K562 (cell line): ENCODE data around the gene MAST1. TPM values are rescaled to one million over a fixed set of nuclear protein-coding genes. Genes with fewer than 3 reads are reported as not detected.

Source experiments
- ARID4B ChIP-seq: sonication (generic); formaldehyde crosslinking; IDR thresholded peaks from 2 replicates; pipeline ENCODE4 v1.8.0; 2022; ENCODE audit warnings: mild to moderate bottlenecking, missing genetic modification reagents
- CEBPZ ChIP-seq: fragments of 150-350 bp; IDR thresholded peaks from 2 replicates; pipeline ENCODE4 v1.6.1; 2014; ENCODE audit warnings: low read depth, mild to moderate bottlenecking, low read length, borderline replicate concordance
- CREM ChIP-seq: IDR thresholded peaks from 2 replicates; pipeline ENCODE4 v1.6.1; 2014; ENCODE audit warnings: antibody characterized with exemption, low read depth
- DNMT1 ChIP-seq: fragments of 450-650 bp; IDR thresholded peaks from 2 replicates; pipeline ENCODE4 v1.6.1; 2016; ENCODE audit warnings: antibody characterized with exemption, mild to moderate bottlenecking
- ELF4 ChIP-seq: fragments of 450-650 bp; formaldehyde crosslinking; IDR thresholded peaks from 2 replicates; pipeline ENCODE4 v1.4.0; 2022; ENCODE audit warnings: missing genetic modification characterization
- ELK3 ChIP-seq: fragments of 450-650 bp; formaldehyde crosslinking; IDR thresholded peaks from 2 replicates; pipeline ENCODE4 v1.4.0; 2020; ENCODE audit warnings: mild to moderate bottlenecking
- FUS ChIP-seq: fragments of 200-400 bp; formaldehyde crosslinking; optimal IDR thresholded peaks from 2 replicates; pipeline ENCODE3; 2017; ENCODE audit warnings: low read depth, low read length
- JUN ChIP-seq, 2 experiments: sonication (generic) in 1 of 2; formaldehyde crosslinking in 1 of 2; IDR thresholded peaks; 2 replicates each; pipeline versions ENCODE4 v1.6.1 to v1.8.0; 2012 to 2022; ENCODE audit warnings: borderline replicate concordance in 2 of 2, mild to moderate bottlenecking in 2 of 2, improper control_type of control experiment in 1 of 2, low read depth in 1 of 2, low read length in 1 of 2, missing genetic modification reagents in 1 of 2
- MCM2 ChIP-seq: fragments of 450-650 bp; IDR thresholded peaks from 2 replicates; pipeline ENCODE4 v1.6.1; 2017; ENCODE audit warnings: low read depth, mild to moderate bottlenecking
- MTA3 ChIP-seq: fragments of 450-650 bp; formaldehyde crosslinking; IDR thresholded peaks from 2 replicates; pipeline ENCODE4 v1.6.1; 2017; ENCODE audit warnings: mild to moderate bottlenecking, borderline replicate concordance
- MYNN ChIP-seq, 2 experiments: sonication (generic); formaldehyde crosslinking in 1 of 2; IDR thresholded peaks; 2 replicates each; pipeline versions ENCODE4 v1.5.0 to v1.6.1; 2016 to 2020; ENCODE audit warnings: antibody characterized with exemption in 1 of 2, missing genetic modification reagents in 1 of 2
- PKNOX1 ChIP-seq: fragments of 450-650 bp; IDR thresholded peaks from 2 replicates; pipeline ENCODE4 v1.6.1; 2016
- RBM22 ChIP-seq: fragments of 200-400 bp; formaldehyde crosslinking; IDR thresholded peaks from 2 replicates; pipeline ENCODE4 v1.6.1; 2018; ENCODE audit warnings: low read length, low read depth; ENCODE audit not compliant: poor library complexity, severe bottlenecking
- U2AF2 ChIP-seq: fragments of 200-400 bp; formaldehyde crosslinking; optimal IDR thresholded peaks from 2 replicates; pipeline ENCODE3; 2017; ENCODE audit warnings: low read depth, mild to moderate bottlenecking, low read length
- ZNF12 ChIP-seq: sonication (generic); formaldehyde crosslinking; IDR thresholded peaks from 2 replicates; pipeline ENCODE4 v1.4.0; 2020; ENCODE audit warnings: mild to moderate bottlenecking, missing genetic modification reagents
- ZNF184 ChIP-seq: sonication (generic); formaldehyde crosslinking; IDR thresholded peaks from 2 replicates; pipeline ENCODE4 v1.5.0; 2020; ENCODE audit warnings: missing genetic modification reagents
- polyA plus RNA-seq, 8 experiments: library from polyadenylated mRNA; depleted of rRNA in 4 of 8; stranded (reverse) in 5 of 8; unstranded in 3 of 8; fragments of >200 nt; fragmentation: Nextera tagmentation in 2 of 8; fragmentation: Illumina TruSeq in 1 of 8; extraction: Ambion mirVana in 2 of 8; extraction: Trizol in 1 of 8; gene quantifications; 2 replicates each; pipeline versions ENCODE4 v1.2.1 to v1.2.3, GENCODE V29; 2011 to 2014; ENCODE audit warnings: inconsistent platforms in 1 of 8, missing spikeins in 1 of 8
- total RNA-seq, 7 experiments: library from RNA; depleted of rRNA in 6 of 7; stranded (reverse); fragments of >200 nt in 6 of 7; fragmentation: Illumina TruSeq in 2 of 7; extraction: Trizol in 2 of 7; gene quantifications; 2 replicates each; pipeline versions ENCODE4 v1.2.1 to v1.2.3, GENCODE V29; 2011 to 2021; ENCODE audit warnings: low replicate concordance in 1 of 7

The MAST1 gene
- total and polyA plus RNA-seq, 9 of the 15 experiments (the other 6 are each of a cell fraction or from before 2014, with no cell fraction given): 0.48 to 10.3 (median 3.9) TPM

- no peak for TF ChIP-seq ELF4 (CRISPR knock-in tag)
- TF ChIP-seq PKNOX1: no peak; the same call in 1 of the 2 replicates
- TF ChIP-seq MTA3: peak; percentile 44; the same call in 1 of the 2 replicates
- TF ChIP-seq ELK3 (CRISPR knock-in tag): no peak
- peak; percentile 52 for TF ChIP-seq RBM22
- TF ChIP-seq CEBPZ: no peak
- TF ChIP-seq ARID4B (CRISPR knock-in tag): no peak
- no peak for TF ChIP-seq MCM2
- no peak for TF ChIP-seq DNMT1
- no peak for TF ChIP-seq ZNF184
- TF ChIP-seq FUS: no peak
- TF ChIP-seq CREM: peak; percentile 70
- 0 out of 2 replicates have a peak, but pooled peaks have one; percentile 31 for TF ChIP-seq MYNN (IDR thresholded peaks at IDR 0.05)
- TF ChIP-seq MYNN (CRISPR knock-in tag; IDR thresholded peaks at IDR 0.05): no peak
- TF ChIP-seq U2AF2: no peak
- TF ChIP-seq JUN (IDR thresholded peaks at IDR 0.05; ENCODE audit: borderline replicate concordance, low read depth, low read length): peak; percentile 61
- no peak for TF ChIP-seq JUN (CRISPR knock-in tag; IDR thresholded peaks at IDR 0.05; ENCODE audit: borderline replicate concordance)
- TF ChIP-seq ZNF12 (CRISPR knock-in tag): no peak
Observed at GRCh38 chr19:12847159-12848139, 9.1 kb downstream of the MAST1 start (continued).
